Central memory CD8-positive, alpha-beta T cell (primary cell): ENCODE data around the gene TRIP12.
"Not testable (repeated sequence)": the region's sequence is repeated elsewhere in the genome, so short reads cannot be mapped to it uniquely, and the experiment has no call there.

Source experiments
- ATAC-seq: fragments of 150-1000 bp; cut with Tn5 transposase; replicated peaks from 2 replicates; pipeline ENCODE4 v1.10.0; 2022; ENCODE audit warnings: mild to moderate bottlenecking, moderate FRiP score, moderate number of reproducible peaks; ENCODE audit not compliant: poor library complexity, severe bottlenecking; ENCODE audit errors: extremely low read depth
- DNase-seq, 2 donors: peaks; one replicate each; pipeline ENCODE4 v3.0.0; 2021; ENCODE audit warnings: low spot score in 2 of 2
- H3K27ac Mint-ChIP-seq: one replicate; pipeline ENCODE4 v1.8.0; 2022; ENCODE audit warnings: low read depth, mild to moderate bottlenecking, moderate library complexity, mixed read lengths
- H3K27me3 Mint-ChIP-seq: one replicate; pipeline ENCODE4 v1.8.0; 2022; ENCODE audit warnings: mixed read lengths
- H3K36me3 Mint-ChIP-seq: one replicate; pipeline ENCODE4 v1.8.0; 2022; ENCODE audit warnings: mild to moderate bottlenecking, moderate library complexity, mixed read lengths; ENCODE audit not compliant: insufficient read depth
- H3K4me1 Mint-ChIP-seq: one replicate; pipeline ENCODE4 v1.8.0; 2022; ENCODE audit warnings: mixed read lengths
- H3K4me3 Mint-ChIP-seq: one replicate; pipeline ENCODE4 v1.8.0; 2022; ENCODE audit warnings: mild to moderate bottlenecking, moderate library complexity, mixed read lengths
- H3K9me3 Mint-ChIP-seq: one replicate; pipeline ENCODE4 v1.8.0; 2022; ENCODE audit warnings: mixed read lengths

The TRIP12 gene

GRCh38 chr2:229794636-229795035 is 127.2 kb downstream of the TRIP12 start:
- no peak for ATAC-seq
- H3K4me3 Mint-ChIP-seq = no peak overlapping the region
- H3K27me3 Mint-ChIP-seq = no peaks in the 10 kb centered on the region
- no peaks in the 10 kb centered on the region for H3K4me1 Mint-ChIP-seq
- no peak for DNase-seq
- no peaks in the 10 kb centered on the region for H3K9me3 Mint-ChIP-seq
- H3K36me3 Mint-ChIP-seq = peaks cover 66% of the 10 kb centered on the region
- no peak overlapping the region for H3K27ac Mint-ChIP-seq

DNA sequence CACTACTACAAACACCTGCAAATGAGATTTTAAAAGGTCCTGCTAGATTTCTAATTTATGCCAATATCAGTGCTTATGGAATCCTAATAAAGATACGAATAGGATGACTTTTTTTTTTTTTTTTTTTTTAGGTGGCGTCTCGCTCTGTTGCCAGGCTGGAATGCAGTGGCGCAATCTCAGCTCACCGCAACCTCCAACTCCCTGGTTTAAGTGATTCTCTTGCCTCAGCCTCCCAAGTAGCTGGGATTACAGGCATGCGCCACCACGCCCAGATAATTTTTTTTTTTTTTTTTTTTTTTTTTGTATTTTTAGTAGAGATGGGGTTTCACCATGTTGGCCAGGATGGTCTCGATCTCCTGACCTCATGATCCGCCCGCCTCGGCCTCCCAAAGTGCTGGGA is 135.5 kb downstream of the TRIP12 start:
- Mint-ChIP-seq H3K36me3 (peaks cover 63% of the 10 kb centered on the region), H3K4me1 (peaks cover 13% of the 10 kb centered on the region)
- not testable (repeated sequence) for H3K4me3 Mint-ChIP-seq, H3K27me3 Mint-ChIP-seq, ATAC-seq, H3K9me3 Mint-ChIP-seq, DNase-seq, H3K27ac Mint-ChIP-seq

- no peaks in the 10 kb centered on the region for H3K9me3 Mint-ChIP-seq
- ATAC-seq (no peak), DNase-seq (no peak)
- H3K36me3 Mint-ChIP-seq = peaks cover 58% of the 10 kb centered on the region
- H3K4me3 Mint-ChIP-seq = no peak overlapping the region
- no peaks in the 10 kb centered on the region for H3K27me3 Mint-ChIP-seq
- H3K27ac Mint-ChIP-seq = no peak overlapping the region
- peaks cover 20% of the 10 kb centered on the region for H3K4me1 Mint-ChIP-seq
These were observed 137.0 kb downstream of the TRIP12 start for GRCh38 chr2:229784791-229785190.

GRCh38 chr2:229783108-229783721 is 138.6 kb downstream of the TRIP12 start:
- H3K4me1 Mint-ChIP-seq = peaks cover 15% of the 10 kb centered on the region
- H3K27ac Mint-ChIP-seq = peak overlapping the region; percentile 12
- ATAC-seq (no peak), DNase-seq (no peak)
- no peaks in the 10 kb centered on the region for H3K9me3 Mint-ChIP-seq
- H3K36me3 Mint-ChIP-seq = peaks cover 52% of the 10 kb centered on the region
- no peaks in the 10 kb centered on the region for H3K27me3 Mint-ChIP-seq
- H3K4me3 Mint-ChIP-seq = no peak overlapping the region

- Mint-ChIP-seq H3K9me3 (no peaks in the 10 kb centered on the region), H3K4me3 (peak overlapping the region; percentile 8), H3K27ac (peak overlapping the region; percentile 70), H3K27me3 (no peaks in the 10 kb centered on the region), H3K36me3 (peaks cover 56% of the 10 kb centered on the region), H3K4me1 (peaks cover 26% of the 10 kb centered on the region)
- peak; percentile 50 for ATAC-seq
- no peak for DNase-seq
These were observed 140.7 kb downstream of the TRIP12 start for GRCh38 chr2:229780856-229781773.

DNA sequence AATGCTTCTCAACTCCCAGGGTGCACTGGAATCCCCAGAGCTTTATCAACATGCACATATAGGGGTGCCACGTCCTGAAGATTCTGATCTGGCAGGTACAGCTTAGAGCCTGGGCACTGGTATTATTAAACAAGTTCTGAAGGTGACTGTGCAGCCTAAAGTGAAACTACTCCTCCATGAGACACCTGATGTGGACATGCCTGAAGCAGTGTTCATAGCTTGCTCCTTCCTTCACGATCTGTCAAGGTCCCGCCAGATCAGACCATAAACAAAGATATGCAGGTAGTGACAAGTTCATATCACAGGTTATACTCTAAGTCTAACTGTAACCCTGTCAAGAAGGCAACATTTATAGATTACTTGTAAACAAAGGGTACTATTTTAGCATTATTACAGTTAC is 142.2 kb downstream of the TRIP12 start:
- Mint-ChIP-seq H3K36me3 (peaks cover 42% of the 10 kb centered on the region), H3K4me3 (no peak overlapping the region), H3K27ac (no peak overlapping the region), H3K9me3 (no peaks in the 10 kb centered on the region), H3K4me1 (peaks cover 38% of the 10 kb centered on the region), H3K27me3 (no peaks in the 10 kb centered on the region)
- DNase-seq (no peak), ATAC-seq (no peak)

- H3K9me3 Mint-ChIP-seq = no peaks in the 10 kb centered on the region
These were observed 144.1 kb downstream of the TRIP12 start for GRCh38 chr2:229777716-229778115.

DNA sequence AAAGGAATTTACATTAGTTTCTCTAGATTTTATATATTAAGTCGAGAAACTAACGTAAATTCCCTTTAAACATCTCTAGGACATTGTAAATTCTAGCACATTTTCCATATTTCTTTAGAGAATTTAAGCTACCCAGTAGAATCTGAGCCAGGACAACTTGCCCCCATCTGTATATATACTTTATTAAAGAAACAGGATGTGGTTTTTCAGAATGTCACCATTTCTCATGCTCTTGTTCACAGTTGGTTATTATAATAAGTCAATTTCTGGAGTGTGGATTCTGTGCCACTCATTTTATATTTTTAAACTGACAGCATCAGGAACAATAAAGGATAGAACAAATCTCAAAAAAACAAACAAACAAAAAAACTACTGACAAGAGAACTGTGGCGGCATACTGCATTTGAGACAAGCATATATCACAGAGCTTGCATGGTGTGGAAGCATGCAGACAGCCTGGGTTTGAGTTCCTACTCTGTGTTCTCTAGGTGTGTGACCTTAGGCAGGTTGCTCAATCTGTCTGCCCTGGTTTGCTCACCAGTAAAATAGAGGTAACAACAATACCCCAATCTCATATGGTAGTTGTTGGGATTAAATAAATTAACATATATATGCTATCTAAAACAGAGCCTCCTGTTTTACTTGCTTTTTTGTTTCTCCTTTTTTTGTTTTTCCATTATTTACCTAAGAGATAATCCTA is 146.0 kb downstream of the TRIP12 start:
- H3K9me3 Mint-ChIP-seq = no peaks in the 10 kb centered on the region
- no peak for DNase-seq
- H3K27ac Mint-ChIP-seq = peak overlapping the region; percentile 61
- ATAC-seq = peak; percentile 86
- H3K36me3 Mint-ChIP-seq = peaks cover 53% of the 10 kb centered on the region
- H3K4me1 Mint-ChIP-seq = peaks cover 30% of the 10 kb centered on the region
- H3K27me3 Mint-ChIP-seq = no peaks in the 10 kb centered on the region
- H3K4me3 Mint-ChIP-seq = peak overlapping the region; percentile 36

More at GRCh38 chr2:229777716-229778115, 144.1 kb downstream of the TRIP12 start:
- H3K27me3 Mint-ChIP-seq = no peaks in the 10 kb centered on the region
- peaks cover 39% of the 10 kb centered on the region for H3K4me1 Mint-ChIP-seq
- H3K27ac Mint-ChIP-seq = peak overlapping the region; percentile 61
- ATAC-seq = no peak
- no peak overlapping the region for H3K4me3 Mint-ChIP-seq
- no peak for DNase-seq
- peaks cover 49% of the 10 kb centered on the region for H3K36me3 Mint-ChIP-seq

GRCh38 chr2:229774237-229774636 is 147.6 kb downstream of the TRIP12 start:
- no peak for ATAC-seq
- Mint-ChIP-seq H3K4me3 (no peak overlapping the region), H3K27me3 (no peaks in the 10 kb centered on the region), H3K4me1 (peaks cover 24% of the 10 kb centered on the region), H3K36me3 (peaks cover 48% of the 10 kb centered on the region), H3K9me3 (no peaks in the 10 kb centered on the region), H3K27ac (no peak overlapping the region)
- no peak for DNase-seq

GRCh38 chr2:229768235-229768634 is 153.6 kb downstream of the TRIP12 start:
- DNase-seq (no peak), ATAC-seq (no peak)
- Mint-ChIP-seq H3K4me3 (no peak overlapping the region), H3K9me3 (no peaks in the 10 kb centered on the region), H3K4me1 (no peaks in the 10 kb centered on the region), H3K36me3 (peaks cover 66% of the 10 kb centered on the region), H3K27me3 (no peaks in the 10 kb centered on the region), H3K27ac (no peak overlapping the region)

GRCh38 chr2:229765721-229766120 is 156.1 kb downstream of the TRIP12 start:
- Mint-ChIP-seq H3K4me3 (no peak overlapping the region), H3K9me3 (no peaks in the 10 kb centered on the region), H3K27ac (no peak overlapping the region), H3K27me3 (no peaks in the 10 kb centered on the region), H3K36me3 (peaks cover 56% of the 10 kb centered on the region), H3K4me1 (no peaks in the 10 kb centered on the region)
- ATAC-seq = no peak
- no peak for DNase-seq

- H3K27me3 Mint-ChIP-seq = no peaks in the 10 kb centered on the region
- H3K4me3 Mint-ChIP-seq = no peak overlapping the region
- H3K9me3 Mint-ChIP-seq = no peaks in the 10 kb centered on the region
- peaks cover 27% of the 10 kb centered on the region for H3K36me3 Mint-ChIP-seq
- no peak overlapping the region for H3K27ac Mint-ChIP-seq
- H3K4me1 Mint-ChIP-seq = no peaks in the 10 kb centered on the region
- ATAC-seq (no peak), DNase-seq (no peak)
These were observed 160.1 kb downstream of the TRIP12 start for GRCh38 chr2:229761663-229762062.
